Right lobe of liver (tissue), 6 donors: Measurements from ENCODE around the gene MAFF. TPM values are rescaled to one million over a fixed set of nuclear protein-coding genes. Genes with fewer than 3 reads are reported as not detected.

ENCODE experiments used
- ATAC-seq, 4 donors: fragments of 200-7000 bp; cut with Tn5 transposase; one replicate each; pipeline ENCODE4 v1.9.1; 2020; ENCODE audit warnings: mild to moderate bottlenecking in 4 of 4, moderate library complexity in 4 of 4
- DNase-seq, 3 donors: peaks; one replicate each; pipeline ENCODE4 v3.0.0-alpha.2; 2020
- H3K27ac ChIP-seq, 3 donors: fragments of 200-600 bp; one replicate each; pipeline ENCODE4 v1.8.0; 2022
- H3K27me3 ChIP-seq, 2 donors: fragments of 200-600 bp; one replicate each; pipeline ENCODE4 v1.8.0; 2022
- H3K36me3 ChIP-seq, 4 donors: fragments of 200-600 bp; sonication (generic) in 1 of 4; one replicate each; pipeline versions ENCODE4 v1.5.1 to v1.8.0; 2017 to 2022; ENCODE audit warnings: control low read depth in 1 of 4
- H3K4me1 ChIP-seq, 4 donors: fragments of 200-600 bp; sonication (generic) in 1 of 4; one replicate each; pipeline versions ENCODE4 v1.5.1 to v1.8.0; 2017 to 2022; ENCODE audit warnings: control low read depth in 1 of 4
- H3K4me3 ChIP-seq, 3 donors: fragments of 200-600 bp; one replicate each; pipeline ENCODE4 v1.8.0; 2022
- H3K9me3 ChIP-seq, 4 donors: fragments of 200-600 bp; sonication (generic) in 1 of 4; one replicate each; pipeline versions ENCODE4 v1.5.1 to v1.8.0; 2017 to 2022; ENCODE audit warnings: control low read depth in 1 of 4
- CTCF ChIP-seq, 4 donors: fragments of 200-600 bp in 3 of 4; fragments of 450-650 bp in 1 of 4; IDR thresholded peaks; one replicate each; pipeline versions ENCODE4 v1.5.1 to v1.8.0; 2016 to 2022; ENCODE audit warnings: antibody characterized with exemption in 4 of 4, mild to moderate bottlenecking in 2 of 4
- POLR2A ChIP-seq: fragments of 450-650 bp; IDR thresholded peaks from one replicate; pipeline ENCODE4 v1.6.1; 2017; ENCODE audit warnings: antibody characterized with exemption, mild to moderate bottlenecking
- WGBS: methylation state at CpG from one replicate; pipeline ENCODE4 v1.1.6; 2018; ENCODE audit warnings: low coverage, low lambda C conversion rate; ENCODE audit not compliant: insufficient coverage; ENCODE audit errors: missing lambda C conversion rate; 5-methylcytosine and 5-hydroxymethylcytosine counted together
- intact Hi-C, 2 donors: fragments of 100-400 bp; cut with DNase I; formaldehyde crosslinking; loops; one replicate each; pipeline versions ENCODE4 v1.11.2 to v1.14.1; 2022
- total RNA-seq, 6 experiments: library from RNA; depleted of rRNA in 2 of 6; stranded (reverse); fragments of >200 nt in 2 of 6; fragmentation: NEBNext Ultra II Directional in 3 of 6; extraction: Animal tissue kit (Norgen Biotek cat#: 25700) in 3 of 6; gene quantifications; one replicate each; pipeline versions ENCODE4 v1.1.0 to v1.2.4, GENCODE V29; 2016 to 2023
- donor health status: DM: no; HTN: yes; CAD: no.
- donor health status: DM: no; HTN: no; CAD: no.
- donor health status: DM: no; HTN: no; CAD: no.
- donor health status: DM: no; HTN: yes; CAD: no.
- donor health status: DM: no; HTN: yes; CAD: no.

The MAFF gene
- total RNA-seq, 6 experiments from 2014 or later, result 2.6 to 30.6 (median 11.0) TPM

GRCh38 chr22:38251341-38251692, 49.5 kb downstream of the MAFF start:
- no peak for TF ChIP-seq POLR2A
- TF ChIP-seq CTCF (IDR thresholded peaks at IDR 0.05), result no peak
- peaks cover 0 to 4% (median 0%) of the 10 kb centered on the region in 4 donors for H3K36me3 ChIP-seq

GRCh38 chr22:38255697-38256096, 53.9 kb downstream of the MAFF start:
- no peak overlapping the region for H3K4me3 ChIP-seq
- no peak for DNase-seq
- intact Hi-C loops, result no loop called here
- H3K27me3 ChIP-seq, result no peaks in the 10 kb centered on the region
- H3K9me3 ChIP-seq, result no peaks in the 10 kb centered on the region
- WGBS, result 100% methylated on average over 2 of the region's 2 CpGs
- TF ChIP-seq POLR2A (no peak), CTCF (IDR thresholded peaks at IDR 0.05) (no peak)
- peak overlapping the region in 1 of 3 donors; percentile 64 for H3K27ac ChIP-seq
- no peaks in the 10 kb centered on the region for H3K36me3 ChIP-seq
- no peak for ATAC-seq
- peaks cover 0 to 11% (median 2%) of the 10 kb centered on the region in 4 donors for H3K4me1 ChIP-seq

More at GRCh38 chr22:38251341-38251692, 49.5 kb downstream of the MAFF start:
- Histone ChIP-seq H3K4me3 (no peak overlapping the region), H3K9me3 (no peaks in the 10 kb centered on the region), H3K27ac (no peak overlapping the region), H3K27me3 (no peaks in the 10 kb centered on the region), H3K4me1 (no peaks in the 10 kb centered on the region)
- ATAC-seq, result no peak
- 64% methylated on average over 5 of the region's 7 CpGs for WGBS
- no peak for DNase-seq
- intact Hi-C loops, result no loop called here

- H3K9me3 ChIP-seq, result no peaks in the 10 kb centered on the region
- DNase-seq (no peak), ATAC-seq (peak in 1 of 4 donors; percentile 15)
- no peaks in the 10 kb centered on the region for H3K36me3 ChIP-seq
- H3K27ac ChIP-seq, result peak overlapping the region; percentile 42 to 66 (median 64)
- H3K4me3 ChIP-seq, result no peak overlapping the region
- intact Hi-C loops, result no loop called here
- no peak for TF ChIP-seq CTCF (IDR thresholded peaks at IDR 0.05)
- TF ChIP-seq POLR2A, result no peak
- H3K27me3 ChIP-seq, result no peaks in the 10 kb centered on the region
- 61% methylated on average over 14 of the region's 14 CpGs for WGBS
- peaks cover 0 to 11% (median 2%) of the 10 kb centered on the region in 4 donors for H3K4me1 ChIP-seq
These were observed 55.4 kb downstream of the MAFF start for GRCh38 chr22:38257181-38257580.

GRCh38 chr22:38257650-38258250, 56.0 kb downstream of the MAFF start:
- peak overlapping the region; percentile 42 to 66 (median 64) for H3K27ac ChIP-seq
- peak in 1 of 3 donors; percentile 32 for DNase-seq
- H3K4me3 ChIP-seq, result no peak overlapping the region
- TF ChIP-seq POLR2A (no peak), CTCF (IDR thresholded peaks at IDR 0.05) (peak in 2 of 4 donors; percentile 14 to 19)
- H3K9me3 ChIP-seq, result no peaks in the 10 kb centered on the region
- WGBS, result 54% methylated on average over 4 of the region's 4 CpGs
- intact Hi-C loops, result no loop called here
- peak; percentile 36 to 78 (median 56) for ATAC-seq
- H3K27me3 ChIP-seq, result no peaks in the 10 kb centered on the region
- H3K4me1 ChIP-seq, result peaks cover 0 to 11% (median 4%) of the 10 kb centered on the region in 4 donors
- H3K36me3 ChIP-seq, result no peaks in the 10 kb centered on the region
